HepG2 (cell line): ENCODE data around the gene EEF1A1. TPM values are rescaled to one million over a fixed set of nuclear protein-coding genes. Genes with fewer than 3 reads are reported as not detected.
A peak's percentile ranks its signal among the peaks of the same experiment; 100 is the strongest.

Experiments used
- IRF1 ChIP-seq: sonication (generic); formaldehyde crosslinking; IDR thresholded peaks from 2 replicates; pipeline ENCODE4 v1.4.0; 2020; ENCODE audit warnings: low read depth, mild to moderate bottlenecking, missing genetic modification reagents
- LBX2 ChIP-seq: sonication (generic); formaldehyde crosslinking; IDR thresholded peaks from 2 replicates; pipeline ENCODE4 v1.5.0; 2020; ENCODE audit warnings: missing genetic modification reagents, mild to moderate bottlenecking, borderline replicate concordance
- MEIS1 ChIP-seq: sonication (generic); formaldehyde crosslinking; IDR thresholded peaks from 2 replicates; pipeline ENCODE4 v1.9.0; 2021; ENCODE audit warnings: mild to moderate bottlenecking, missing genetic modification reagents, moderate library complexity, borderline replicate concordance
- MLX ChIP-seq: IDR thresholded peaks from 2 replicates; pipeline ENCODE4 v1.6.1; 2016
- NFE2 ChIP-seq: sonication (generic); formaldehyde crosslinking; IDR thresholded peaks from 2 replicates; pipeline ENCODE4 v1.4.0; 2020; ENCODE audit warnings: missing genetic modification reagents
- NKX3-1 ChIP-seq: sonication (generic); formaldehyde crosslinking; IDR thresholded peaks from 2 replicates; pipeline ENCODE4 v1.5.0; 2020; ENCODE audit warnings: missing genetic modification reagents
- RCOR2 ChIP-seq: IDR thresholded peaks from 2 replicates; pipeline ENCODE4 v1.6.1; 2016; ENCODE audit warnings: missing biosample characterization, missing genetic modification reagents
- SKI ChIP-seq: fragments of 450-650 bp; IDR thresholded peaks from one replicate; pipeline ENCODE4 v1.6.1; 2018; ENCODE audit warnings: mild to moderate bottlenecking; ENCODE audit not compliant: partially characterized antibody
- SRSF4 ChIP-seq: fragments of 200-400 bp; formaldehyde crosslinking; IDR thresholded peaks from one replicate; pipeline ENCODE4 v1.6.1; 2018; ENCODE audit warnings: mild to moderate bottlenecking, low read depth, low read length, moderate library complexity; ENCODE audit not compliant: poor library complexity, severe bottlenecking
- ZBTB34 ChIP-seq: sonication (generic); formaldehyde crosslinking; IDR thresholded peaks from 2 replicates; pipeline ENCODE4 v1.8.0; 2022; ENCODE audit warnings: mild to moderate bottlenecking, missing genetic modification reagents
- ZFP37 ChIP-seq: sonication (generic); formaldehyde crosslinking; IDR thresholded peaks from 2 replicates; pipeline ENCODE4 v1.4.0; 2020; ENCODE audit warnings: missing genetic modification reagents, borderline replicate concordance
- ZNF407 ChIP-seq: sonication (generic); formaldehyde crosslinking; IDR thresholded peaks from one replicate; pipeline ENCODE4 v1.5.1; 2020; ENCODE audit warnings: mild to moderate bottlenecking, missing genetic modification reagents; ENCODE audit errors: not compliant biosample characterization
- ZNF503 ChIP-seq: sonication (generic); formaldehyde crosslinking; IDR thresholded peaks from 2 replicates; pipeline ENCODE4 v1.4.0; 2020; ENCODE audit warnings: missing genetic modification reagents
- ZNF768 ChIP-seq: sonication (generic); formaldehyde crosslinking; IDR thresholded peaks from 2 replicates; pipeline ENCODE4 v1.4.0; 2020; ENCODE audit warnings: missing genetic modification reagents
- polyA plus RNA-seq, 8 experiments: library from polyadenylated mRNA; depleted of rRNA in 3 of 8; stranded (reverse) in 7 of 8; unstranded in 1 of 8; fragments of >200 nt; fragmentation: Illumina TruSeq in 4 of 8; extraction: Trizol in 4 of 8; gene quantifications; 2 replicates each; pipeline versions ENCODE4 v1.2.1 to v1.2.3, GENCODE V29; 2011 to 2016; ENCODE audit warnings: low read depth in 4 of 8, missing spikeins in 1 of 8, mixed read lengths in 1 of 8; ENCODE audit not compliant: insufficient read depth in 1 of 8
- total RNA-seq, 5 experiments: library from RNA; depleted of rRNA; stranded (reverse); fragments of >200 nt; fragmentation: Illumina TruSeq; extraction: Trizol; gene quantifications; 2 replicates each; pipeline ENCODE4 v1.2.3, GENCODE V29; 2016; ENCODE audit warnings: low read depth in 1 of 5

The EEF1A1 gene
- total and polyA plus RNA-seq, 2 of the 13 experiments (the other 11 are each of a cell fraction or from before 2014, with no cell fraction given): 13,726 to 17,172 TPM

- TF ChIP-seq ZNF407 (no peak), LBX2 (CRISPR knock-in tag) (no peak), SKI (peak; percentile 58), ZBTB34 (peak; percentile 100), ZNF503 (CRISPR knock-in tag) (0 out of 2 replicates have a peak, but pooled peaks have one; percentile 66), MLX (CRISPR knock-in tag) (peak; percentile 69; the same call in 1 of the 2 replicates), SRSF4 (no peak), ZFP37 (CRISPR knock-in tag) (0 out of 2 replicates have a peak, but pooled peaks have one; percentile 41), NFE2 (CRISPR knock-in tag) (no peak), ZNF768 (CRISPR knock-in tag) (peak; percentile 91), NKX3-1 (CRISPR knock-in tag) (0 out of 2 replicates have a peak, but pooled peaks have one; percentile 4), MEIS1 (CRISPR knock-in tag) (peak; percentile 86; the same call in 1 of the 2 replicates), RCOR2 (CRISPR knock-in tag) (peak; percentile 84), IRF1 (CRISPR knock-in tag) (no peak)
These were observed 46.2 kb upstream of the EEF1A1 start (continued) for GRCh38 chr6:73566954-73567591.
